ENCODE data around the gene ANXA6. TPM values are rescaled to one million over a fixed set of nuclear protein-coding genes. Genes with fewer than 3 reads are reported as not detected.

The ANXA6 gene
- total RNA-seq, 1 donor from 2014 or later, result 197 TPM

DNA sequence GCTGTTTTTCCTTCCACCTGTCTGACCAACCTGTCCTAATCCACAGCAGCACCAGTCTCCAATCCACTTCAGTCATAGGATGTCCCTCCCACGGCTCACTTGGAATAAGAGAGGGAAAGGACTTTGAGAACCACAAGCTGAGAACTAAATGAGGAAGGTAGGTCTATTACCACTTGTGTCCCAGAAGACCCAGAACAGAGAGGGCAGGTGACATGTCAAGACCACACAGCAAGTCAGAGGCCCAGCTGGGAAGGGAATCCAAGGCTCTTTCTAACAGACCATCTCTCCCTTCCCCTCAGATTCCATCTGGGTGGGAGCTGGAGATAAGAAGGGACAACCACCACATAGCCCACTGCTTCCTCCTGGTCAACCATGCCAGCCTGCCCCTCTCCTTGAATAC, 14.6 kb downstream of the ANXA6 start:
- no peaks in the 10 kb centered on the region for H3K27me3 Mint-ChIP-seq (ENCODE audit: low read depth)
- no peak overlapping the region for H3K4me3 Mint-ChIP-seq
- H3K36me3 Mint-ChIP-seq, result peaks cover 28% of the 10 kb centered on the region
- no peaks in the 10 kb centered on the region for H3K9me3 Mint-ChIP-seq
- no peak for DNase-seq (ENCODE audit: low spot score in 2 of 2, unreplicated experiment in 2 of 2)
- H3K4me1 Mint-ChIP-seq, result peaks cover 11% of the 10 kb centered on the region
- TF ChIP-seq, protein P1, sequence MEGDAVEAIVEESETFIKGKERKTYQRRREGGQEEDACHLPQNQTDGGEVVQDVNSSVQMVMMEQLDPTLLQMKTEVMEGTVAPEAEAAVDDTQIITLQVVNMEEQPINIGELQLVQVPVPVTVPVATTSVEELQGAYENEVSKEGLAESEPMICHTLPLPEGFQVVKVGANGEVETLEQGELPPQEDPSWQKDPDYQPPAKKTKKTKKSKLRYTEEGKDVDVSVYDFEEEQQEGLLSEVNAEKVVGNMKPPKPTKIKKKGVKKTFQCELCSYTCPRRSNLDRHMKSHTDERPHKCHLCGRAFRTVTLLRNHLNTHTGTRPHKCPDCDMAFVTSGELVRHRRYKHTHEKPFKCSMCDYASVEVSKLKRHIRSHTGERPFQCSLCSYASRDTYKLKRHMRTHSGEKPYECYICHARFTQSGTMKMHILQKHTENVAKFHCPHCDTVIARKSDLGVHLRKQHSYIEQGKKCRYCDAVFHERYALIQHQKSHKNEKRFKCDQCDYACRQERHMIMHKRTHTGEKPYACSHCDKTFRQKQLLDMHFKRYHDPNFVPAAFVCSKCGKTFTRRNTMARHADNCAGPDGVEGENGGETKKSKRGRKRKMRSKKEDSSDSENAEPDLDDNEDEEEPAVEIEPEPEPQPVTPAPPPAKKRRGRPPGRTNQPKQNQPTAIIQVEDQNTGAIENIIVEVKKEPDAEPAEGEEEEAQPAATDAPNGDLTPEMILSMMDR (IDR thresholded peaks at IDR 0.05; ENCODE audit: unreplicated experiment), result no peak
- no peak overlapping the region for H3K27ac Mint-ChIP-seq

DNA sequence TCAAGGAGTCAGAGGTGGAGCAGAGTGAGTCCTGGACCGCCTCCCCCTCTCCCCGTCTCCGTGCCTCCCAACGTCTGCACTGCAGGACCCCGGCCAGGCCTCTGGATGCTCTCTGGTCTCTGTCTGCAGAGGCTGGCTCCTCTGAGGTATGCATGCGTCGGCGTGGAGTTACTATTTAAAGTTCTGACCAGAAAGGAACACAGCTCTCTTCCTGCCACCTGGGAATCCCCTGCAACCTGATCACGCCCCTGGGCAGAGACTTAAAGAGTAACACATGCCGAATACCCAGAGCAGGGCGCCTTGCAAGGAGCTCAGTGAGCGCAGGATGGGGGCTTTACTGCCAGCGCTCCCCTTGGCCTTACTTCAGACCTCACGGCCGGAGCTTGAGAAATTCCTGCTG, 16.0 kb downstream of the ANXA6 start:
- no peaks in the 10 kb centered on the region for H3K27me3 Mint-ChIP-seq (ENCODE audit: low read depth)
- no peak overlapping the region for H3K27ac Mint-ChIP-seq
- peaks cover 11% of the 10 kb centered on the region for H3K4me1 Mint-ChIP-seq
- no peaks in the 10 kb centered on the region for H3K9me3 Mint-ChIP-seq
- DNase-seq (ENCODE audit: low spot score in 2 of 2, unreplicated experiment in 2 of 2), result no peak
- peaks cover 33% of the 10 kb centered on the region for H3K36me3 Mint-ChIP-seq
- TF ChIP-seq, protein P1 (IDR thresholded peaks at IDR 0.05; ENCODE audit: unreplicated experiment), result no peak
- H3K4me3 Mint-ChIP-seq, result no peak overlapping the region

DNA sequence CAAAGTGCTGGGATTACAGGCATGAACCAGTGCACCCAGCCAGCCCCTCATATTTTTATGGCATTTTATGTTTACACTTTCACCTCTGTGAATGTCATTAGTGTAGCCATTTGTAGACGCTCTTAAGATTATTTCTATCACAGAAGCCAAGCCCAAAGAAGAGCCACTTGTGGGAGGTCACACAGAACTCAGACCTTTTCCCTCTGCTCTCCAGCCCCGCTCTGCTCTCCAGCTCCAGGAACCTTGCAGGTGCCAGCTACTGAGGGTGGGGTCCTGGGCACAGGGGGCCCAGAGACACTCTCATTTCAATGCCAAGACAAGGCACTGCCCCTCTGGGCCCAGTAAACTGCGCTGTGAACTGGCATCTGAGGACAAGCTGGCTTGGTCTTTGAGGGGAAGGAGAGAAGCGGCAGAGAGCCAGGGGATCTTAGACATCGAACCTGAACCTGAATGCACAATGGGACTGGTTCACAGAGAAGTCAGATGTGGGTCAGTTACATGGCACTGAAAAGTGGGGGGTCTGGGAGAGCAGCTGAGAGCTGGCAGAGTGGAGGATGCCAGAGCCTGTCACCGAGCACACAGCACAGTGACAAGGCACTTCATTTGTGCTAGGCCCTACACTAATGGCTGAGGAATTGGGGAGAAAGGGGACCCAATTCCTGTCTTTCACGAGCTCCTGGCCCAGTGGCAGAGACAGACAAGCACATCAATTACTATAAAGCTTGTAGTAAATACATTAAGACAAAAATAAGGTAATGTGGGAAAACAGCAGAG, 16.7 kb downstream of the ANXA6 start:
- no peaks in the 10 kb centered on the region for H3K9me3 Mint-ChIP-seq
- DNase-seq (ENCODE audit: low spot score in 2 of 2, unreplicated experiment in 2 of 2), result no peak
- peaks cover 36% of the 10 kb centered on the region for H3K36me3 Mint-ChIP-seq
- H3K4me1 Mint-ChIP-seq, result peaks cover 11% of the 10 kb centered on the region
- TF ChIP-seq, protein P1 (IDR thresholded peaks at IDR 0.05; ENCODE audit: unreplicated experiment), result no peak
- no peak overlapping the region for H3K27ac Mint-ChIP-seq
- H3K27me3 Mint-ChIP-seq (ENCODE audit: low read depth), result no peaks in the 10 kb centered on the region
- H3K4me3 Mint-ChIP-seq, result no peak overlapping the region

DNA sequence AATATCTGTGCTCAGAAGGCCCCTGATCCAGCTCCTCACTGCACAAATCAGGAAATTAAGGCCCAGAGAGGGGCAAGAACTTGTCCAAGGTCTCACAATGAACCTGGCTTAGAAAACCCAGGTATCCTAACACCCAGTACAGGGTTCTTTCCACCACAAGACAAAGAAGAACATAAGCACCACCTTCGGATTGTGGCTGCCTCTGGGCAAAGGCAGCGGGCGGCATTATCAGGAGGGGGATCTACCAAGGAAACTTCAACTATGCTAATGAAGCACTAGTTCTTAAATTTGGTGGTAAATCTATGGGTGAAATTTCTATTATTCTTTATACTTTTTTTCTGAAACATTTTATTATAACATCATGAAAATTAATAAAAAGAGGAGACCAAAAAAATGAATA, 17.9 kb downstream of the ANXA6 start:
- Mint-ChIP-seq H3K27me3 (ENCODE audit: low read depth) (no peaks in the 10 kb centered on the region), H3K4me3 (no peak overlapping the region), H3K36me3 (peaks cover 36% of the 10 kb centered on the region), H3K27ac (no peak overlapping the region), H3K9me3 (no peaks in the 10 kb centered on the region), H3K4me1 (peaks cover 11% of the 10 kb centered on the region)
- TF ChIP-seq, protein P1 (IDR thresholded peaks at IDR 0.05; ENCODE audit: unreplicated experiment), result no peak
- DNase-seq (ENCODE audit: low spot score in 2 of 2, unreplicated experiment in 2 of 2), result no peak

DNA sequence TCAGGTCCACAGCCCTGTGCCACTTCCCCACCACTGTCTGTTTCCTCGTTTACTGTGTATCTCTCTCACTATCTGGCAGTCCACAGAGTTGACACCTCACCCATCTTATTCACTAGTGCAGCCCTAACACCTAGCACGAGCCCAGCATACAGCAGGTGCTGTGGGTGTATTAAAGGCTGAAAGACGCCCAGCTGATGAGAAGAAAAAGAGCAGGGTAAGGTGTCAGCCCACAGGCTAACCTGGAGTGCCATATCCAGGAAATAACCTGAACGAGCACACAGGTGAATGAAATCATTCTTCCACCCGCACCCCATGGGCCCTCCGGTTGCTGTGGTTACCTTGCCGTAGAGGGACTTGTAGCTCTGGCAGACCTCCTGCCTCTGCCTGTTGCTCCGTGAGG, 18.6 kb downstream of the ANXA6 start:
- DNase-seq (ENCODE audit: low spot score in 2 of 2, unreplicated experiment in 2 of 2), result no peak
- no peak overlapping the region for H3K4me3 Mint-ChIP-seq
- peaks cover 11% of the 10 kb centered on the region for H3K4me1 Mint-ChIP-seq

More for the DNA sequence above, 18.6 kb downstream of the ANXA6 start:
- TF ChIP-seq, protein P1 (IDR thresholded peaks at IDR 0.05; ENCODE audit: unreplicated experiment), result no peak
- H3K9me3 Mint-ChIP-seq, result no peaks in the 10 kb centered on the region
- H3K27ac Mint-ChIP-seq, result no peak overlapping the region
- H3K36me3 Mint-ChIP-seq, result peaks cover 38% of the 10 kb centered on the region
- H3K27me3 Mint-ChIP-seq (ENCODE audit: low read depth), result no peaks in the 10 kb centered on the region

Measured in mesothelial cell of epicardium (in vitro differentiated cells).